Neuron (in vitro differentiated cells): ENCODE measurements around the gene FERMT2.

Source experiments
- H2AFZ ChIP-seq: one replicate; pipeline ENCODE4 v1.6.1; 2013; ENCODE audit warnings: low read depth, mild to moderate bottlenecking, inconsistent platforms, low read length, moderate library complexity
- H3K27me3 ChIP-seq: one replicate; pipeline ENCODE4 v1.6.1; 2013; ENCODE audit warnings: low read length; ENCODE audit not compliant: insufficient read depth
- H3K36me3 ChIP-seq: one replicate; pipeline ENCODE4 v1.6.1; 2013; ENCODE audit warnings: low read length; ENCODE audit not compliant: insufficient read depth
- H3K4me1 ChIP-seq: one replicate; pipeline ENCODE4 v1.6.1; 2013; ENCODE audit warnings: low read length; ENCODE audit not compliant: insufficient read depth
- H3K4me3 ChIP-seq: 2 replicates; pipeline ENCODE4 v1.5.1; 2013; ENCODE audit warnings: mild to moderate bottlenecking, low read length, moderate library complexity
- H3K9me3 ChIP-seq: one replicate; pipeline ENCODE4 v1.6.1; 2013; ENCODE audit warnings: low read length

FERMT2 gene, protein sequence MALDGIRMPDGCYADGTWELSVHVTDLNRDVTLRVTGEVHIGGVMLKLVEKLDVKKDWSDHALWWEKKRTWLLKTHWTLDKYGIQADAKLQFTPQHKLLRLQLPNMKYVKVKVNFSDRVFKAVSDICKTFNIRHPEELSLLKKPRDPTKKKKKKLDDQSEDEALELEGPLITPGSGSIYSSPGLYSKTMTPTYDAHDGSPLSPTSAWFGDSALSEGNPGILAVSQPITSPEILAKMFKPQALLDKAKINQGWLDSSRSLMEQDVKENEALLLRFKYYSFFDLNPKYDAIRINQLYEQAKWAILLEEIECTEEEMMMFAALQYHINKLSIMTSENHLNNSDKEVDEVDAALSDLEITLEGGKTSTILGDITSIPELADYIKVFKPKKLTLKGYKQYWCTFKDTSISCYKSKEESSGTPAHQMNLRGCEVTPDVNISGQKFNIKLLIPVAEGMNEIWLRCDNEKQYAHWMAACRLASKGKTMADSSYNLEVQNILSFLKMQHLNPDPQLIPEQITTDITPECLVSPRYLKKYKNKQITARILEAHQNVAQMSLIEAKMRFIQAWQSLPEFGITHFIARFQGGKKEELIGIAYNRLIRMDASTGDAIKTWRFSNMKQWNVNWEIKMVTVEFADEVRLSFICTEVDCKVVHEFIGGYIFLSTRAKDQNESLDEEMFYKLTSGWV

DNA sequence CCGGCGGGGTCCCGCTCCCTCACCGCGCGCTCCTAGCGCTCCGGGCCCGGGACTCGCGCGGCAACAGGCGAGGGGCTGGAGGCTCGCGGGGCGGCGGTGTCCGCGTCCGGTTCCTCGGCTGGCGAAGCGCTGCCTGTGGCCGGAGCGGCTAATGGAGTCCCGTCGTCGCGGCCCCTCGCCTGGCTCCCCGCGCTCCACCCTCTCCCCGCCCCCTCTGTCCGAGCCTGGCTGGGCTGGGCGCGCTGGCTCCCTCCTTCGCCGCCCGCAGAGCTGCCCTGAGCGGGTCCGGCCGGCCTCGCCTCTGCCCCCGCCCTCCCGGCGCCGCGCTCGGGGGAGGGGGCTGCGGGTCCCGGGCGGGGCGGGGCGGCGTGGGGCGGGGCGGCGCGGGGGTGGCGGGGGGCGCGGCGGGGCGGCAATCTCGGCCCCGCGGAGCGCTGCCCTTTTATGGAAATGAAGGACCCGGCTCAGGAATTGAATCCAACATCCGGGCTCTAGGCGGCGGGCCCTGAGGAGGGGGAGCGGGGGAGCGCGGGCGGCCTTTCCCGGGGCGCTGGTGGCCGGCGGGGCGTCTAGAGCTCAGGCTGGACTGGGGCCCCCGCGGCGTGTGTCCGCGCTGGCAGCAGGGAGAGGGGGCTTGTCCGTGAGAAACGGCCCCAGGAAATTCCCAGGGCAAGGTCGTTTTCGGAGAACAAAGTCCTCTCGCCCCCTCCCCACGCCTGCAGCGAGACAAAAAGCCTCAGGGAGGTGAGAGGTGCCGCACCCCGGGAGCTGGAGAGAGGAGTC is at the start of gene FERMT2:
TSS of gene FERMT2 (minus strand) at position 153 of the 783 bp plus-strand sequence. CDS start 482 bp downstream, outside the sequence.
- Histone ChIP-seq H3K27me3 (no peaks in the 10 kb centered on the region), H3K36me3 (peaks cover 9% of the 10 kb centered on the region), H3K4me3 (peak within 1 kb of the TSS; percentile 94), H3K9me3 (no peaks in the 10 kb centered on the region), H3K4me1 (peaks cover 25% of the 10 kb centered on the region), H2AFZ (peak within 1 kb of the TSS; percentile 89)

DNA sequence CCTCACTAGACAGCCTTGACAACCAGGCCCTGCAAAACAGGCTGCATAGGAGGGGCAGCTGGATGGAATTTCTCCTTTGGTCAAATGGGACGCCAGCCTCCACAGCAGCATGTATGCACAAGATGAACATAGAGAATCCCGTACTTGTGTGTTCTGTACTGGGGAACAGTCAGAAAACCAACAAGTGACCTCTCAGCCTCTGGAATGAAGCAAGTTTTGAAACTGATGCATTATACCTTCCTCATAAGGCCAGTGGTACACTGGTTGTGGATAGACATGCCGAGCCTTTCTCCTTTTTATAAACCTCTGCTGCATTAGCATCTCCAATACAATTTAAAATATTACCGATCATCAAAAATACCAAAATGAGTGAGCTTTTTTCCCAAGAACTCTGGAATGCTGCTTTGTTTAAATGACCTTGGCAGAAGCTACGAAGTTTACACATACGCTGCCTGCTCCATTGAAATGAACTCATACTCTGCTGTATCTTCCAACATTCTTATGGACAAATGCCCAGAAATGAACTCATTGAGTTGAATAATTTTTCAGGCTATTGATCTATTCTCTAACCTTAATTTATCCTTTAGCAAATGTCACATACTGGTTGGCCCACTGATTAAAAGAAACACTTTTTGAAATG is 47.6 kb upstream of the FERMT2 start:
- Histone ChIP-seq H3K9me3 (peaks cover under 1% of the 10 kb centered on the region), H3K36me3 (no peaks in the 10 kb centered on the region), H3K4me3 (no peak overlapping the region), H2AFZ (no peak overlapping the region), H3K4me1 (no peaks in the 10 kb centered on the region), H3K27me3 (no peaks in the 10 kb centered on the region)

- H3K9me3 ChIP-seq, result peaks cover 2% of the 10 kb centered on the region
- no peaks in the 10 kb centered on the region for H3K4me1 ChIP-seq
- no peak overlapping the region for H2AFZ ChIP-seq
- H3K36me3 ChIP-seq, result no peaks in the 10 kb centered on the region
- no peak overlapping the region for H3K4me3 ChIP-seq
- H3K27me3 ChIP-seq, result no peaks in the 10 kb centered on the region
Measured at GRCh38 chr14:52996493-52996892, 45.6 kb upstream of the FERMT2 start.

DNA sequence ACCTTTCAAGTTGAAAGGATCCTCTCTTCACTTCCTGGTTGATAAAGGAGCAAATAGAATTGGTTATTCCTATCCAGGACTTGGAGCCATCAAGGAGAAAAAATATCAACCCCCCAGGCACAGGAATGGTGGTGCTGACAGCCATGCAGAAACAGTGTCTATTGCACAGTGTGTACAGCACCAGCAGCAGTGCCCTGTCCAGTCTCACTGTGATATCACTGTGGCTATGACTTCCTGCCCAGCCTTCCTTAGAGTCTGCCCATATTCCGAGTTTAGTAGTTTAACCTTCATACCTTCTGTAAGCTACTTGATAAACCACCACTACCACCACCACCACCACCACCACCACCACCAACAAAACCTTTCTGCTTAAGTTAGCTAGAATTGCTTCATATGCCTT is 45.1 kb upstream of the FERMT2 start:
- no peak overlapping the region for H2AFZ ChIP-seq
- H3K36me3 ChIP-seq, result no peaks in the 10 kb centered on the region
- no peak overlapping the region for H3K4me3 ChIP-seq
- H3K4me1 ChIP-seq, result no peaks in the 10 kb centered on the region
- peaks cover 2% of the 10 kb centered on the region for H3K9me3 ChIP-seq
- no peaks in the 10 kb centered on the region for H3K27me3 ChIP-seq

GRCh38 chr14:52992236-52992870 is 41.5 kb upstream of the FERMT2 start:
- H2AFZ ChIP-seq, result no peak overlapping the region
- no peaks in the 10 kb centered on the region for H3K36me3 ChIP-seq
- peaks cover 2% of the 10 kb centered on the region for H3K9me3 ChIP-seq
- no peaks in the 10 kb centered on the region for H3K4me1 ChIP-seq
- H3K27me3 ChIP-seq, result no peaks in the 10 kb centered on the region
- H3K4me3 ChIP-seq, result no peak overlapping the region

- no peaks in the 10 kb centered on the region for H3K9me3 ChIP-seq
- no peaks in the 10 kb centered on the region for H3K36me3 ChIP-seq
- no peak overlapping the region for H3K4me3 ChIP-seq
- no peak overlapping the region for H2AFZ ChIP-seq
- H3K27me3 ChIP-seq, result no peaks in the 10 kb centered on the region
- H3K4me1 ChIP-seq, result no peaks in the 10 kb centered on the region
Measured at GRCh38 chr14:52988139-52988538, 37.3 kb upstream of the FERMT2 start.

DNA sequence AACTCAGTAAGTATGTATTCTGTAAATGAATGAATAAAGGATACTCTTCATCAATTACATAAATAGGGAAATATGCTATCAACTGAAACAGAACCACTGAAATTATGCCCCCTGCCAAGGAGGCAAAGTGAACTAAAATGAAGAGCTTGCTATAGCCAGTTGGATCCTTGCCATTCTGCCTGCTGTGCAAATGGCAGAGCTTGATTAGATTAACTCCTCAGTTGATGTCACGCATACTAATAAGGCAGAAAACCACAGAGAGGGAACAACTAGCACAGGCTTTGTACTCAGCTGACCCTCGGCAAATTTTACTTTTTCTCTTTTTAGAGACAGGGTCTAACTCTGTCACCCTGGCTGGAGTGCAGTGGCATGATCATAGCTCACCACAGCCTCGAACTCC is 36.7 kb upstream of the FERMT2 start:
- no peaks in the 10 kb centered on the region for H3K9me3 ChIP-seq
- H3K4me1 ChIP-seq, result no peaks in the 10 kb centered on the region
- no peaks in the 10 kb centered on the region for H3K36me3 ChIP-seq
- no peak overlapping the region for H3K4me3 ChIP-seq
- no peak overlapping the region for H2AFZ ChIP-seq
- no peaks in the 10 kb centered on the region for H3K27me3 ChIP-seq

- Histone ChIP-seq H3K9me3 (no peaks in the 10 kb centered on the region), H3K36me3 (no peaks in the 10 kb centered on the region)
Measured at GRCh38 chr14:52987042-52987441, 36.2 kb upstream of the FERMT2 start.

DNA sequence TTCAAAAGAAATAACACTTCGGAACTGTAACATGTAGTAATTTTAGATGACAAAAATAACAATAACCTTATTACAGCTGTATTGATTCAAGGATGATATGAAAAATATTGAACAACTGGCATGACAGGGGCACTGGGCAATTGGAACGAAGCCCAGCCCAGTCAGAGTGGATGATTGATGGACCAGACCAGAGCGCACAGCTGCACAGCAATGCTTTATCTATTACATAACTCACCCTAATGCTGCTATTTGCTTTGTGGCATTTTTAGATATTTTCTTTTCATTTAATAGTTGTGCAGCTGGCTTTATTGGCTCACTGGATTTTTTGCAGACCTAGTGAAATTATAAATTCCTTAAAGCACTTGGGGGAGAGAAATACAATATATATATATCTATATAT is 26.9 kb upstream of the FERMT2 start:
- H3K36me3 ChIP-seq, result no peaks in the 10 kb centered on the region
- H3K27me3 ChIP-seq, result no peaks in the 10 kb centered on the region
- H3K4me1 ChIP-seq, result no peaks in the 10 kb centered on the region
- no peaks in the 10 kb centered on the region for H3K9me3 ChIP-seq
- H2AFZ ChIP-seq, result no peak overlapping the region
- no peak overlapping the region for H3K4me3 ChIP-seq

More at GRCh38 chr14:52987042-52987441, 36.2 kb upstream of the FERMT2 start:
- Histone ChIP-seq H3K27me3 (no peaks in the 10 kb centered on the region), H3K4me3 (no peak overlapping the region), H3K4me1 (no peaks in the 10 kb centered on the region), H2AFZ (no peak overlapping the region)

GRCh38 chr14:52974406-52974805 is 23.6 kb upstream of the FERMT2 start:
- no peaks in the 10 kb centered on the region for H3K36me3 ChIP-seq
- H3K27me3 ChIP-seq, result no peaks in the 10 kb centered on the region
- no peaks in the 10 kb centered on the region for H3K4me1 ChIP-seq
- H3K9me3 ChIP-seq, result no peaks in the 10 kb centered on the region
- H2AFZ ChIP-seq, result no peak overlapping the region
- H3K4me3 ChIP-seq, result no peak overlapping the region

DNA sequence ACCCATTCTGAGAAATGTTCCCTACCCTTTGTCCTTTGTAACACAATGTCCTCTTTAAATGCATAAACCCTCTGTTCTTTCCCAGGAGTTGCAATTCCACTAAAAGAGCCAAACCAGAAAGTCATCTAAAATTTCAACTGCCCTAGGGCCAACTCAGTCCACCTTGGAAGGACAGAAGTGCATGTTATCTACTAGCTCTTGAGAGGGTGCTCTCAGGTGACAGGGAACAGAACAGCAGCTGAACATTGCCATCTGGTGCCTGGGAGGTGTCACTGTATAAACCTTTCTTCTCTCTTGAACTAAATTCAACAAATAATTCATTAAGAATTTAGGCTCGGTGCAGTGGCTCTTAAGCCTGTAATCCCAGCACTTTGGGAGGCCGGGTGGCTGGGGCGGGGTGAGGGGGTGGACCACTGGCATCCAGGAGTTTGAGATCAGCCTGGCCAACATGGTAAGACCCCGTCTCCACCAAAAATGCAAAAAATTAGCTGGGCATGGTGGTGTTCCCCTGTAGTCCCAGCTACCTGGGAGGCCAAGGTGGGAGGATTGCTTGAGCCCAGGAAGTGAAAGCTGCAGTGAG is 10.3 kb upstream of the FERMT2 start:
- Histone ChIP-seq H2AFZ (no peak overlapping the region), H3K4me1 (no peaks in the 10 kb centered on the region), H3K4me3 (no peak overlapping the region), H3K9me3 (no peaks in the 10 kb centered on the region), H3K36me3 (no peaks in the 10 kb centered on the region), H3K27me3 (peaks cover 8% of the 10 kb centered on the region)

DNA sequence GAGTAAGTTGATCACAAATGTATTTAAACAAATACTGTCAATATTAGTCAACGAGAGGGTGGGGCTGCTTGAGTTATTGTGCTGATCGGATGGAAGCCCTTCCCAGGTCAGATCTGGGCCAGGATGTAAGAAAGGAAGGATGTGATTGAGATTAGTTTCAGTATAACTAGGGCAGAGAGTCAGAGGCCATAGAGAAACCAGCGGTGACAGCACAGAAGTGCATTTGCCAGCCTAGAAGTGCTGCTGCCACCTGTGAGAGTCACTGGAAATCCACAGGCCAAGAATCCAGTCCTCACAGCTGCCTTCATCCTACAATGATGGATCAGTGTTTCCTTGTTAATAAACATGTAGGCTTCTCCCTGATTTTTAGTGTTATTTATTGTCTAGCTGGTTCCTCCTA is 9.8 kb upstream of the FERMT2 start:
- Histone ChIP-seq H3K27me3 (peaks cover 8% of the 10 kb centered on the region), H3K4me3 (no peak overlapping the region), H3K4me1 (no peaks in the 10 kb centered on the region), H2AFZ (no peak overlapping the region), H3K36me3 (no peaks in the 10 kb centered on the region), H3K9me3 (no peaks in the 10 kb centered on the region)
